HG03342 (cell line): Measurements from ENCODE around the gene ZCWPW1.
"Not testable (repeated sequence)": the region's sequence is repeated elsewhere in the genome, so short reads cannot be mapped to it uniquely, and the experiment has no call there.

Source experiments
- ATAC-seq: cut with Tn5 transposase; IDR thresholded peaks from one replicate; pipeline ENCODE4 v1.9.1; 2021; ENCODE audit warnings: mild to moderate bottlenecking, moderate library complexity; ENCODE audit not compliant: unreplicated experiment

The ZCWPW1 gene

GRCh38 chr7:100407285-100408180 is 21.0 kb downstream of the ZCWPW1 start:
- ATAC-seq = peak; percentile 58

- no peak for ATAC-seq
Observed at GRCh38 chr7:100406767-100407166, 21.7 kb downstream of the ZCWPW1 start.

DNA sequence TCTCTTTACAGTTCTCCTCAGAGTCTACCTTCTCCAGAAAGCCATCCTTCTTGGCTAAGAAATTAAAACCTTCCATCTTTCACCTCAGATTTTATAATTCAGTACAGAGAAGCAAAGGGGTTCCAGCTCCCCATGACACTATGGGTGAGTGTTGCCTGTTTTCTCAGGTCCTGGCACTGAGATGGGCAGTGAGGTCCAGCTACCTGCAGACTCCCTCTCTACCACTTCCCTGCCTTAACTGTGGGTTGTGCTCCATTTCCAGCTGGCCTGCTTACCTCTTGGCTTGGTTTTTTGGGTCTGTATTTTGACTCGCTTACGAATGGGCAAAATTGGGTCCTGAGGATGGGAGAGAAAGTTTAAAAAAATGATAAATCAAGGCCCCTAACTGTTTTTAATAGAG is 26.3 kb downstream of the ZCWPW1 start:
- no peak for ATAC-seq

- ATAC-seq = no peak
Observed at GRCh38 chr7:100401811-100402210, 26.7 kb downstream of the ZCWPW1 start.

DNA sequence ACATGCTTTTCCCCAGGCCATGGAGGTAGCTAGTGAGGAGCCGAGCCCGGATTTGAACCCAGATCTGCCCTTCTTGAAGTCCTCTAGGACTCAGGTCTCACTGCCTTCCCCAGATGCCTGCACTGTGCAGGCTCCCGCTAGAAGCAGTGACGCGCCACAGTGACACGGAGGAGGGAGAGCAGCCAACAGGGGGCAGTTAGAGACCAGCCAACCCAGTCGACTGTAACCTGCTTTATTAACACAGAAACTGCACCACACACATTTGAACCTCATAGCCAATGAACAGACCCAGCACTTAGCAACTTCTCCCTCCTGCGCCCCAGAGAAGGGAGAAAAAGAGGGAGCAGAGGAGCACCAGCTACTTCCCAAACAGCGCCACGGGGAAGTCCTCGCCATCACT is 27.8 kb downstream of the ZCWPW1 start:
- no peak for ATAC-seq

- no peak for ATAC-seq
Observed at GRCh38 chr7:100400041-100400440, 28.5 kb downstream of the ZCWPW1 start.

- ATAC-seq = no peak
Observed at GRCh38 chr7:100398239-100398638, 30.3 kb downstream of the ZCWPW1 start.

DNA sequence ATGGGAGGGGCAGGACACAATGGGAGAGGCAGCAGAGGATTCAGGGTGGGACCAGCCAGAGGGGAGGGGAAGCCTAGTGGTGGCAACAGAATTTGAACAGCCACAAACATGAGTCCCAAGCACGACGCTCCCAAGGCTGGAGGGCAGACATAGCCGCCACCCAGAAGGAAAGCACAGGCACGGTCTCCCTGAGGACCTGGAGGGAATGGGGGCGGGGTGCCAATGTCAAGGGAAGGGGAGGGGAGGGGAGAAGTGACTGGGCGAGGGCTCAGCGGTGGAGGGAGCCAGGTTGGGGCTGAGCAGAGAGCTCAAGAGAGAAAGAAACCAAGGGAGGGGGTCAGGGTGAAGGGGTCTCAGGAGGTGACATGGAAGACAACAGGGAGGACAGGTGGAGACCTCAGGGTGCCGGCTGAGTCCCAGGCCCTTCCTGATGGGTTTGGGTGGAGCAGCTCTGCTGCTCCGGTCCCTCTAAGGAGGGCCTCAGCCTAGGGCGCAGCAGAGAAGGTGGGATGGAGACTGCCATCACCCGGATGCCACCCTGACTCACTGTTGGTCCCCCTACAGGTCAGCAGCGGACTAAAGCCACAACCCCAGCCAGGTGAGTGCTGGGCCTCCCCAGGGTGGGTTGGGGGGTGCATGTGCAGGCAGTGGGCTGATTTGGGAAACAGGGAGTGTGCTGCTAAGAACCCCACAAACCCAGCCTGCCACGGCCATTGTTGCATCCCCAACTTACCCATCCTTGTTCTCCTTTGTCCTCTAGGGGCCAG is 31.0 kb downstream of the ZCWPW1 start:
- no peak for ATAC-seq

DNA sequence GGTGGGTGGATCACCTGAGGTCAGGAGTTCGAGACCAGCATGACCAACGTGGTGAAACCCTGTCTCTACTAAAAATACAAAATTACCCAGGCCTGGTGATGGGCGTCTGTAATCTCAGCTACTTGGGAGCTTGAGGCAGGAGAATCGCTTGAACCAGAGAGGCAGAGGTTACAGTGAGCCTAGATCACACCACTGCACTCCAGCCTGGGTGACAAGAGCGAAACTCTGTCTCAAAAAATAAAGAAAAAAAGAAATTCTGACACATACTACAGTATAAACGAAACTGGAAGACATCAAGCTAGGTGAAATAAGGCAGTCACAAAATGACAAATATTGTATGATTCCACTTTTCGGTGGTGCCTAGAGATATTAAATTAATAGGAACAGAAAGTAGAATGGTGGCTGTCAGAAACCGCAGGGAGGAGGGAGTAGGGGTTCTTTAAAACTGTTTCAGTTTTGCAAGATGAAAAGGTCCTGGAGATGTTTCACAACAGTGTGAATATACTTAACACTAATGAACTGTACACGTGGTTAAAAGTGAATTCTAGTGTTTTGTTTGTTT is 32.0 kb downstream of the ZCWPW1 start:
- peak; percentile 81 for ATAC-seq

- no peak for ATAC-seq
Observed at GRCh38 chr7:100394077-100394476, 34.4 kb downstream of the ZCWPW1 start.

DNA sequence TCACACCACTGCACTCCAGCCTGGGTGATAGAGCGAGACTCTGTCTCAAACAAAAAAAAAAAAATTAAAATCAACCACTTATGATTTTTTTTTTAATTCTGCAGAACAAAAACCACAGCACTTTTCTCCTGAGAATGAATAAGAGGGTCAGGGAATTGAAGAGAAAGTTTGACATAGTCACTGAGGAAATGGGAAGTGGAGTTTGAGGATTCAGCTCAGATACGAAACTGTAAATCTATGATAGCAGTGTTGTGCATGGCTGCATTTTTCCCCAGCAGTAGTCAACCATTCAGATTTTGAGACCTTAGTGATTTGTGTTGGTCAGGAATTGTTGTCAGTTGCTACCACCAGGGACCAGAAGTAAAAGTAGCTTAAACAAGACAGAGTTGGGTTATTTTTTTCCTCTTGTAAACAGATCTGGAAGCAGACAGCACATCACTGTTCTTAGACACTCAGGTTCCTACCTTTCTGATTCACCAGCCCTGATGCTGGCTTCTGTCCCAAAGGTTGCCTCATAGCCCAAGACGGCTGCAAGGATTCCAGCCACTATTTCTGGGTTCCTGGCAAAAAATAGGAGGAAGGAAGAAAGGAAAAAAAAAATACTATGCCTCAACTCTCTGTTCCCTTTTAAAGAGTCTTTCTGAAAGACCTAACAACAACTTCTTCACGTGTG is 35.1 kb downstream of the ZCWPW1 start:
- no peak for ATAC-seq

DNA sequence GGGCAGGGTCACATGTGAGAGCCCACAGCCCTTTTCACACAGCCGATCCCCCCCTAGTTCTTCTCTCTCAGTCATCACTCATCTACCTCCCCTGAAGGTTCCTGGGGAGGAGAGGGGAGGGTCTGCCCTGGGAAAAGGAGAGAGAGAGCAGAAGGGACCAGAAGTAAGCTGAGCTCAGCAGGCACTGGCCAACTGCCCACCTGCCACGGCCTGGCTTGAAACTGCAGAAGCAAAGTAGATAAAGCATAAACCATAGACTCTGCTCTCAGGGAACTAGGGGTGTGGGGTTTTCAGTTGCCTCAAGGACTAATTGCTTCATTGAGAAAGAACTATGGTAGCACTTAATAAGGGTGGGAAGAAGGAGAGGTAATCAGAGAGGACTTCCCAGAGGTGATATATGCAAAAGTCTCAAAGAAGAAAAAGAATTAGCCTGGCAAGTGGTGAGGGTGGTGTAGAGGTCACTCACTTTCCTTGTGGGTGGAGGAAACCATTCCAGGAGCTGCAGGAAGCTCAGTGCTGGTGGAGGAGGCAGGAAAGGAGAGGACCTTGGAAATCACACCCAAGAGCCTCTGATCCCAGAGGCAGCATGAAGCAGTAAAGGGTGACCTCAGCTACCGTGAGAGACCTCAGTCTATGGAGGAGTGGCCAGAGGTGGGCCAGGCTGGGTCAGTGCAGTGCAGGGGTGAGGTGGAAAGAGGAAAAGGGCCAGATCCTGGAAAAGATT is 38.1 kb downstream of the ZCWPW1 start:
- ATAC-seq = no peak

- no peak for ATAC-seq
Observed at GRCh38 chr7:100389437-100390088, 38.9 kb downstream of the ZCWPW1 start.

GRCh38 chr7:100387695-100388094 is 40.8 kb downstream of the ZCWPW1 start:
- no peak for ATAC-seq

- no peak for ATAC-seq
Observed at GRCh38 chr7:100386940-100387339, 41.6 kb downstream of the ZCWPW1 start.

DNA sequence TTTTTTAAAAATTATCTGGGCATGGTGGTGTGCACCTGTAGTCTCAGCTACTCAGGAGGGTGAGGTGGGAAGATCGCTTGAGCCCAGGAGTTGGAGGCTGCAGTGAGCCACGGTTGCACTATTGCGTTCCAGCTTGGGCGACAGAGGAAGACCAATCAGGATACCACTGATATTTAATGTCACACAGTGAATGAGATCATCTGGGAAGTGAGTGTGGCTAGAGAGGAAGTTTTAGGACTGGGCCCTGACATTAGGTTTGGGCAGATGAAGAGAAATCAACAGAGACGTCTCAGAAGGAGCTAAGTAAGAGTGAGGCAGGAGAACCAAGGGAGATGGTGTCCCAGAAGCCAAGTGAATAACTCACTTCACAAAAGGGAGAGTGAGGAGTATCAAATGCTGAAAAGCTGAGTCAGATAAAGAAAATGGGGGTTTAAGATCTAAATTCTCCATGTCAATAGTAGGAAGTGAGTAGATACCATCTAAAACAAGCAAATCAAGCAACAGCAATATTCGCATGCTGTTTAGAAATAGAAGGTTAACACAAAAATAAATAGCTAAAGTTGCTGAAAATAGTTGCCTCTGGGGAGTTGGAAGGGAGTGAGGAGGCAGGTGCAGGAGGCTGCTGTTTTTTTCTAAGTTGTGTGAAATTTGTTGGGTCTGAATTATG is 43.7 kb downstream of the ZCWPW1 start:
- no peak for ATAC-seq

- not testable (repeated sequence) for ATAC-seq
Observed at GRCh38 chr7:100382234-100382853, 46.2 kb downstream of the ZCWPW1 start.

GRCh38 chr7:100381531-100382233 is 46.8 kb downstream of the ZCWPW1 start:
- not testable (repeated sequence) for ATAC-seq
